Measurements from ENCODE around the gene PIERCE2. TPM values are rescaled to one million over a fixed set of nuclear protein-coding genes. Genes with fewer than 3 reads are reported as not detected.
"Not testable (repeated sequence)": the region's sequence is repeated elsewhere in the genome, so short reads cannot be mapped to it uniquely, and the experiment has no call there.

PIERCE2 gene
- total and polyA plus RNA-seq, 8 donors: 2.8 to 9.7 (median 4.6) TPM

- TF ChIP-seq, protein P1, sequence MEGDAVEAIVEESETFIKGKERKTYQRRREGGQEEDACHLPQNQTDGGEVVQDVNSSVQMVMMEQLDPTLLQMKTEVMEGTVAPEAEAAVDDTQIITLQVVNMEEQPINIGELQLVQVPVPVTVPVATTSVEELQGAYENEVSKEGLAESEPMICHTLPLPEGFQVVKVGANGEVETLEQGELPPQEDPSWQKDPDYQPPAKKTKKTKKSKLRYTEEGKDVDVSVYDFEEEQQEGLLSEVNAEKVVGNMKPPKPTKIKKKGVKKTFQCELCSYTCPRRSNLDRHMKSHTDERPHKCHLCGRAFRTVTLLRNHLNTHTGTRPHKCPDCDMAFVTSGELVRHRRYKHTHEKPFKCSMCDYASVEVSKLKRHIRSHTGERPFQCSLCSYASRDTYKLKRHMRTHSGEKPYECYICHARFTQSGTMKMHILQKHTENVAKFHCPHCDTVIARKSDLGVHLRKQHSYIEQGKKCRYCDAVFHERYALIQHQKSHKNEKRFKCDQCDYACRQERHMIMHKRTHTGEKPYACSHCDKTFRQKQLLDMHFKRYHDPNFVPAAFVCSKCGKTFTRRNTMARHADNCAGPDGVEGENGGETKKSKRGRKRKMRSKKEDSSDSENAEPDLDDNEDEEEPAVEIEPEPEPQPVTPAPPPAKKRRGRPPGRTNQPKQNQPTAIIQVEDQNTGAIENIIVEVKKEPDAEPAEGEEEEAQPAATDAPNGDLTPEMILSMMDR (IDR thresholded peaks at IDR 0.05): no peak
- Histone ChIP-seq H3K27me3 (no peaks in the 10 kb centered on the region), H3K9me3 (no peaks in the 10 kb centered on the region), H3K4me1 (peaks cover 8 to 20% (median 13%) of the 10 kb centered on the region in 3 donors), H3K27ac (no peak overlapping the region), H3K4me3 (no peak overlapping the region), H3K36me3 (no peaks in the 10 kb centered on the region)
- FAIRE-seq (no peak), ATAC-seq (no peak), DNase-seq (no peak)
- 69 to 71% methylated on average over 1 of the region's 1 CpG for WGBS, 2 donors
- intact Hi-C loops (cut with DNase I): no loop called here
These were observed 6.5 kb upstream of the PIERCE2 start for GRCh38 chr15:55401786-55402246.

GRCh38 chr15:55402707-55403106, 5.6 kb upstream of the PIERCE2 start:
- H3K9me3 ChIP-seq: no peaks in the 10 kb centered on the region
- H3K27ac ChIP-seq: peak overlapping the region in 1 of 4 donors; percentile 5
- peak overlapping the region in 2 of 4 donors; percentile 3 to 9 for H3K4me3 ChIP-seq
- no peaks in the 10 kb centered on the region for H3K36me3 ChIP-seq
- ATAC-seq (peak in 1 of 4 donors; percentile 9), FAIRE-seq (no peak), DNase-seq (no peak)
- TF ChIP-seq, protein P1 (IDR thresholded peaks at IDR 0.05): no peak
- peaks cover 8 to 20% (median 13%) of the 10 kb centered on the region in 3 donors for H3K4me1 ChIP-seq
- H3K27me3 ChIP-seq: no peaks in the 10 kb centered on the region
- intact Hi-C loops (cut with DNase I): no loop called here

GRCh38 chr15:55403531-55403930, 4.8 kb upstream of the PIERCE2 start:
- DNase-seq (no peak), ATAC-seq (no peak), FAIRE-seq (no peak)
- no peaks in the 10 kb centered on the region for H3K36me3 ChIP-seq
- peak overlapping the region in 1 of 4 donors; percentile 9 for H3K4me3 ChIP-seq
- H3K9me3 ChIP-seq: no peaks in the 10 kb centered on the region
- no peaks in the 10 kb centered on the region for H3K27me3 ChIP-seq
- H3K4me1 ChIP-seq: peaks cover 8 to 20% (median 13%) of the 10 kb centered on the region in 3 donors
- TF ChIP-seq, protein P1 (IDR thresholded peaks at IDR 0.05): no peak
- H3K27ac ChIP-seq: peak overlapping the region in 1 of 4 donors; percentile 53
- intact Hi-C loops (cut with DNase I): no loop called here

- Histone ChIP-seq H3K36me3 (no peaks in the 10 kb centered on the region), H3K27ac (peak overlapping the region; percentile 94 to 98 (median 96)), H3K4me3 (peak overlapping the region; percentile 60 to 83 (median 74)), H3K9me3 (no peaks in the 10 kb centered on the region), H3K27me3 (no peaks in the 10 kb centered on the region), H3K4me1 (peaks cover 8 to 23% (median 13%) of the 10 kb centered on the region in 3 donors)
- intact Hi-C loops (cut with DNase I): no loop called here
- peak; percentile 18 to 46 (median 29) for ATAC-seq
- WGBS, 2 donors: 1% methylated on average over 20 of the region's 20 CpGs
- no peak for FAIRE-seq
- TF ChIP-seq, protein P1 (IDR thresholded peaks at IDR 0.05): no peak
- no peak for DNase-seq
These were observed 740 bp upstream of the PIERCE2 start for GRCh38 chr15:55407498-55408011.

DNA sequence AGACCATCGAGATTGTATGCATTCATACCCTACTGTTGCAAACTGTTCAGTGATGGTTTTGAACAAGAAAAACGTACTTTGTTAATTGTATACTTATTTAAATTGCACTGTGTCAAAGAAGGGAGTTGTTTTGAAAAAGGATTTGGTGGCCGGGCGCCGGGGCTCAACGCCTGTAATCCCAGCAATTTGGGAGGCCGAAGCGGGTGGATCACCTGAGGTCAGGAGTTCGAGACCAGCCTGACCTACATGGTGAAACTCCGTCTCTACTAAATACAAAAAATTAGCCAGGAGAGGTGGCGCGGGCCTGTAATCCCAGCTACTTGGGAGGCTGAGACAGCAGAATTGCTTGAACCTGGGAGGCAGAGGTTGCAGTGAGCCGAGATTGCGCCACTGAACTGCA, 681 bp downstream of the PIERCE2 start:
- intact Hi-C loops (cut with DNase I); FAIRE-seq; H3K36me3 ChIP-seq; H3K27me3 ChIP-seq; ATAC-seq; DNase-seq; H3K4me1 ChIP-seq; H3K9me3 ChIP-seq: not testable (repeated sequence)
- 37 to 43% methylated on average over 14 of the region's 14 CpGs for WGBS, 2 donors
- Histone ChIP-seq H3K27ac (peak overlapping the region; percentile 94 to 98 (median 96)), H3K4me3 (peak overlapping the region; percentile 60 to 83 (median 74))

- ATAC-seq; H3K4me1 ChIP-seq; H3K27me3 ChIP-seq; H3K36me3 ChIP-seq; H3K27ac ChIP-seq; H3K9me3 ChIP-seq; DNase-seq; intact Hi-C loops (cut with DNase I); H3K4me3 ChIP-seq; FAIRE-seq: not testable (repeated sequence)
- WGBS, 2 donors: 82% methylated on average over 8 of the region's 8 CpGs
These were observed 9.4 kb downstream of the PIERCE2 start for GRCh38 chr15:55417678-55418077.
